Measurements from ENCODE around the gene SYF2.
"Not testable (repeated sequence)": the region's sequence is repeated elsewhere in the genome, so short reads cannot be mapped to it uniquely, and the experiment has no call there.

Gene SYF2

GRCh38 chr1:25204797-25205480 lies 27.4 kb downstream of the SYF2 start:
- no peak for DNase-seq

GRCh38 chr1:25201006-25201405 lies 31.3 kb downstream of the SYF2 start:
- DNase-seq = no peak

GRCh38 chr1:25199819-25200620 lies 32.3 kb downstream of the SYF2 start:
- no peak for DNase-seq

GRCh38 chr1:25198663-25199252 lies 33.5 kb downstream of the SYF2 start:
- DNase-seq = no peak

GRCh38 chr1:25197982-25198662 lies 34.2 kb downstream of the SYF2 start:
- no peak for DNase-seq

GRCh38 chr1:25197235-25197975 lies 34.9 kb downstream of the SYF2 start:
- no peak for DNase-seq

GRCh38 chr1:25196830-25197229 lies 35.5 kb downstream of the SYF2 start:
- no peak for DNase-seq

- DNase-seq = no peak
These were observed 36.5 kb downstream of the SYF2 start for GRCh38 chr1:25195835-25196234.

GRCh38 chr1:25194572-25195020 lies 37.7 kb downstream of the SYF2 start:
- DNase-seq = no peak

- no peak for DNase-seq
These were observed 38.2 kb downstream of the SYF2 start for GRCh38 chr1:25194054-25194453.

- no peak for DNase-seq
These were observed 39.1 kb downstream of the SYF2 start for GRCh38 chr1:25193229-25193628.

- DNase-seq = no peak
These were observed 40.1 kb downstream of the SYF2 start for GRCh38 chr1:25192154-25192553.

GRCh38 chr1:25190260-25190659 lies 42.0 kb downstream of the SYF2 start:
- no peak for DNase-seq

- DNase-seq = not testable (repeated sequence)
These were observed 44.4 kb downstream of the SYF2 start for GRCh38 chr1:25187904-25188303.

- DNase-seq = no peak
These were observed 45.2 kb downstream of the SYF2 start for GRCh38 chr1:25187077-25187476.

GRCh38 chr1:25186161-25187007 lies 45.9 kb downstream of the SYF2 start:
- no peak for DNase-seq

- no peak for DNase-seq
These were observed 46.7 kb downstream of the SYF2 start for GRCh38 chr1:25185409-25186160.

GRCh38 chr1:25184001-25184762 lies 48.1 kb downstream of the SYF2 start:
- DNase-seq = no peak

- DNase-seq = no peak
These were observed 48.9 kb downstream of the SYF2 start for GRCh38 chr1:25183126-25183980.

Data from stimulated activated naive CD4-positive, alpha-beta T cell treated with Interleukin-2 at 50 U/mL for 16 hours (primary cell).